ENCODE data around the gene ZRANB1.

ZRANB1 gene

GRCh38 chr10:125003901-125004467, 62.1 kb downstream of the ZRANB1 start:
- TF ChIP-seq POU6F1 (CRISPR knock-in tag; IDR thresholded peaks at IDR 0.05; ENCODE audit: borderline replicate concordance, low read depth): no peak
- no peak for TF ChIP-seq PPARA (CRISPR knock-in tag; IDR thresholded peaks at IDR 0.05; ENCODE audit: borderline replicate concordance)
- TF ChIP-seq CREB5 (CRISPR knock-in tag; IDR thresholded peaks at IDR 0.05; ENCODE audit: low read depth): no peak
- TF ChIP-seq BACH2 (CRISPR knock-in tag; IDR thresholded peaks at IDR 0.05; ENCODE audit: borderline replicate concordance): no peak
- no peak for TF ChIP-seq CSDC2 (CRISPR knock-in tag; IDR thresholded peaks at IDR 0.05)
- no peak for TF ChIP-seq RARB (CRISPR knock-in tag; IDR thresholded peaks at IDR 0.05)
- no peak for TF ChIP-seq ZFP3 (CRISPR knock-in tag; IDR thresholded peaks at IDR 0.05)
- no peak for TF ChIP-seq GLIS3 (CRISPR knock-in tag; IDR thresholded peaks at IDR 0.05)
- TF ChIP-seq ZFP30 (CRISPR knock-in tag; IDR thresholded peaks at IDR 0.05): no peak
- TF ChIP-seq PATZ1 (CRISPR knock-in tag; IDR thresholded peaks at IDR 0.05; ENCODE audit: borderline replicate concordance): no peak
- no peak for TF ChIP-seq ZNF8 (CRISPR knock-in tag; IDR thresholded peaks at IDR 0.05)
- no peak for TF ChIP-seq OSR1 (CRISPR knock-in tag; IDR thresholded peaks at IDR 0.05)
- no peak for TF ChIP-seq TCF4 (CRISPR knock-in tag; IDR thresholded peaks at IDR 0.05; ENCODE audit: borderline replicate concordance)
- no peak for TF ChIP-seq ARNTL (CRISPR knock-in tag; IDR thresholded peaks at IDR 0.05; ENCODE audit: borderline replicate concordance, low read depth)
- TF ChIP-seq SNAI2 (CRISPR knock-in tag; IDR thresholded peaks at IDR 0.05): no peak
- TF ChIP-seq ZC3H10 (CRISPR knock-in tag; IDR thresholded peaks at IDR 0.05): no peak
- no peak for TF ChIP-seq CSRNP3 (CRISPR knock-in tag; IDR thresholded peaks at IDR 0.05)
- no peak for TF ChIP-seq ESRRG (CRISPR knock-in tag; IDR thresholded peaks at IDR 0.05)
- no peak for ATAC-seq

- TF ChIP-seq ARNTL (CRISPR knock-in tag; IDR thresholded peaks at IDR 0.05; ENCODE audit: borderline replicate concordance, low read depth) (no peak), GLIS3 (CRISPR knock-in tag; IDR thresholded peaks at IDR 0.05) (no peak), CSDC2 (CRISPR knock-in tag; IDR thresholded peaks at IDR 0.05) (no peak), POU6F1 (CRISPR knock-in tag; IDR thresholded peaks at IDR 0.05; ENCODE audit: borderline replicate concordance, low read depth) (no peak), TOX (CRISPR knock-in tag; IDR thresholded peaks at IDR 0.05; ENCODE audit: borderline replicate concordance) (no peak), PPARA (CRISPR knock-in tag; IDR thresholded peaks at IDR 0.05; ENCODE audit: borderline replicate concordance) (no peak), PATZ1 (CRISPR knock-in tag; IDR thresholded peaks at IDR 0.05; ENCODE audit: borderline replicate concordance) (no peak), CREB5 (CRISPR knock-in tag; IDR thresholded peaks at IDR 0.05; ENCODE audit: low read depth) (no peak), ISL1 (CRISPR knock-in tag; IDR thresholded peaks at IDR 0.05) (no peak), CSRNP3 (CRISPR knock-in tag; IDR thresholded peaks at IDR 0.05) (no peak), BACH2 (CRISPR knock-in tag; IDR thresholded peaks at IDR 0.05; ENCODE audit: borderline replicate concordance) (no peak), ZNF70 (CRISPR knock-in tag; IDR thresholded peaks at IDR 0.05) (no peak), ZNF565 (CRISPR knock-in tag; conservative IDR thresholded peaks at IDR 0.05; ENCODE audit: low read depth) (no peak), ZFP30 (CRISPR knock-in tag; IDR thresholded peaks at IDR 0.05) (no peak), ZNF8 (CRISPR knock-in tag; IDR thresholded peaks at IDR 0.05) (no peak), OSR1 (CRISPR knock-in tag; IDR thresholded peaks at IDR 0.05) (no peak), ZFP3 (CRISPR knock-in tag; IDR thresholded peaks at IDR 0.05) (no peak)
- no peak for ATAC-seq
Measured at GRCh38 chr10:125004571-125005311, 62.8 kb downstream of the ZRANB1 start.

Measured in SK-N-SH treated with all-trans-retinoic acid at 6 μM for 48 hours (cell line).